KMS-11 (cell line): ENCODE data around the gene L3MBTL1.

Experiments
- H2AFZ ChIP-seq: fragments of 200-600 bp; sonication (generic); 2 replicates; pipeline ENCODE4 v1.6.1; 2016; ENCODE audit warnings: antibody characterized with exemption, mixed run types, low read depth
- H3K27ac ChIP-seq: fragments of 200-600 bp; sonication (generic); 2 replicates; pipeline ENCODE4 v1.6.1; 2016; ENCODE audit warnings: mild to moderate bottlenecking, mixed run types
- H3K27me3 ChIP-seq: fragments of 200-600 bp; sonication (generic); 2 replicates; pipeline ENCODE4 v1.6.1; 2017; ENCODE audit warnings: mild to moderate bottlenecking, low read depth, mixed run types, moderate library complexity; ENCODE audit not compliant: insufficient read depth
- H3K36me3 ChIP-seq: fragments of 200-600 bp; sonication (generic); 2 replicates; pipeline ENCODE4 v1.6.1; 2017; ENCODE audit warnings: mild to moderate bottlenecking, mixed run types; ENCODE audit not compliant: insufficient read depth
- H3K4me1 ChIP-seq: fragments of 200-600 bp; sonication (generic); 2 replicates; pipeline ENCODE4 v1.6.1; 2016; ENCODE audit warnings: mild to moderate bottlenecking, low read depth, mixed run types; ENCODE audit not compliant: poor library complexity, severe bottlenecking
- H3K4me2 ChIP-seq: fragments of 200-600 bp; sonication (generic); 2 replicates; pipeline ENCODE4 v1.7.0; 2016; ENCODE audit warnings: mild to moderate bottlenecking, mixed run types
- H3K4me3 ChIP-seq: fragments of 200-600 bp; sonication (generic); IDR thresholded peaks from 2 replicates; pipeline ENCODE4 v1.6.1; 2017; ENCODE audit warnings: low read depth, low read length, mixed read lengths; ENCODE audit not compliant: insufficient read depth
- H3K79me2 ChIP-seq: fragments of 200-600 bp; sonication (generic); 2 replicates; pipeline ENCODE4 v1.6.1; 2016; ENCODE audit warnings: low read depth, mixed run types; ENCODE audit not compliant: insufficient read depth
- H3K9ac ChIP-seq: fragments of 200-600 bp; sonication (generic); 2 replicates; pipeline ENCODE4 v1.6.1; 2016; ENCODE audit warnings: mild to moderate bottlenecking, mixed run types
- H4K20me1 ChIP-seq: fragments of 200-600 bp; sonication (generic); 2 replicates; pipeline ENCODE4 v1.6.1; 2016; ENCODE audit warnings: mild to moderate bottlenecking, mixed run types; ENCODE audit not compliant: insufficient read depth
- TF ChIP-seq, protein P1 (sequence below): fragments of 200-600 bp; sonication (generic); conservative IDR thresholded peaks from 2 replicates; pipeline ENCODE4 v1.6.1; 2017; ENCODE audit warnings: low read depth, mild to moderate bottlenecking, antibody characterized with exemption, low read length, moderate library complexity, mixed read lengths

Gene L3MBTL1

DNA sequence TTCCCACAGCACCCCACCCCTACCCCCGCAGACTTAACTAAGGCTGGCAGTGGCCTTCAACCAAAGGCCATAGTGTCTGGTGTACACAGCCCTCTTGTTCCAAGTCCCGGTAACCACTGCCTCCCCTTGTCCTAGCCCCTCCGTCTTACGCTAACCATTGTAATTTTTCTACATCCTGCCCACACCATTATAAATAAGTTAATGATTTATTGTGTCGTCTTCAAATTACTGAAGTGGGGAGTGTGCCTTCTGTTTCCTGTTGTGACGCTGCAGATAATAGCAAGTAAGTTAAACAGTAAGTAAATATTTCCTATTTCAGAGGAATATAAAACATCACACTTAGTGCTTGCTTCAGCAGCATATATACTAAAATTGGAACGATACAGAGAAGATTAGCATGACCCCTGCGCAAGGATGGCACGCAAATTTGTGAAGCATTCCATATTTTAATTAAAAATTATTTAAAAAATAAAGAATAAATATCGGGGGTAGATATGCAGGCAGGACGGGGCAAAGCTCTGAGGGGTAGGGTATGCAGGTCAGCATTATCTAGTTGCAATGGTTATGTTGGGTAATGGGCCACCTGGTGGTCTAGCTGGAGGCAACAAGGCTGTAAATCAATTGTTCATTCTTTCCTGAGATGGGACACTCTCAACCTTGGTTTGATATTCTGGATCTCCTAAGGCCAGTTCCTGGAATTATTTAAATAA, 34.7 kb upstream of the L3MBTL1 start:
- H3K4me1 ChIP-seq, result no peaks in the 10 kb centered on the region
- no peak overlapping the region for H3K4me3 ChIP-seq
- no peak overlapping the region for H3K4me2 ChIP-seq
- H2AFZ ChIP-seq, result no peak overlapping the region
- no peak overlapping the region for H3K27ac ChIP-seq
- TF ChIP-seq, protein P1, sequence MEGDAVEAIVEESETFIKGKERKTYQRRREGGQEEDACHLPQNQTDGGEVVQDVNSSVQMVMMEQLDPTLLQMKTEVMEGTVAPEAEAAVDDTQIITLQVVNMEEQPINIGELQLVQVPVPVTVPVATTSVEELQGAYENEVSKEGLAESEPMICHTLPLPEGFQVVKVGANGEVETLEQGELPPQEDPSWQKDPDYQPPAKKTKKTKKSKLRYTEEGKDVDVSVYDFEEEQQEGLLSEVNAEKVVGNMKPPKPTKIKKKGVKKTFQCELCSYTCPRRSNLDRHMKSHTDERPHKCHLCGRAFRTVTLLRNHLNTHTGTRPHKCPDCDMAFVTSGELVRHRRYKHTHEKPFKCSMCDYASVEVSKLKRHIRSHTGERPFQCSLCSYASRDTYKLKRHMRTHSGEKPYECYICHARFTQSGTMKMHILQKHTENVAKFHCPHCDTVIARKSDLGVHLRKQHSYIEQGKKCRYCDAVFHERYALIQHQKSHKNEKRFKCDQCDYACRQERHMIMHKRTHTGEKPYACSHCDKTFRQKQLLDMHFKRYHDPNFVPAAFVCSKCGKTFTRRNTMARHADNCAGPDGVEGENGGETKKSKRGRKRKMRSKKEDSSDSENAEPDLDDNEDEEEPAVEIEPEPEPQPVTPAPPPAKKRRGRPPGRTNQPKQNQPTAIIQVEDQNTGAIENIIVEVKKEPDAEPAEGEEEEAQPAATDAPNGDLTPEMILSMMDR, result no peak
- no peaks in the 10 kb centered on the region for H4K20me1 ChIP-seq
- H3K9ac ChIP-seq, result no peak overlapping the region
- no peaks in the 10 kb centered on the region for H3K36me3 ChIP-seq
- H3K79me2 ChIP-seq, result no peaks in the 10 kb centered on the region
- no peaks in the 10 kb centered on the region for H3K27me3 ChIP-seq

DNA sequence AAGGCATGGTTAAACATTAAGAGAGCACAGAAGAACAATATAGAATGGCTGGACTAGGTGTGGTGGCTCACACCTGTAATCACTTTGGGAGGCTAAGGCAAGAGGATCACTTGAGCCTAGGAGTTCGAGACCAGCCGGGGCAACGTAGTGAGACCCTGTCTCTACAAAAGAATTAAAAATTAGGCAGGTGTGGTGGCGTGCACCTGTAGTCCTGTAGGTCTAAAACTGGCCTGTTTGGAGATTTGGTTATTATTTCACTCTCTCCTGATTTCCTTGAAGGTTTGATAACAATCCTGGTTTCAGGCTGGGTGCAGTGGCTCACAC, 34.2 kb upstream of the L3MBTL1 start:
- Histone ChIP-seq H3K27ac (no peak overlapping the region), H3K36me3 (no peaks in the 10 kb centered on the region), H4K20me1 (no peaks in the 10 kb centered on the region), H3K4me1 (no peaks in the 10 kb centered on the region), H3K27me3 (no peaks in the 10 kb centered on the region), H3K79me2 (no peaks in the 10 kb centered on the region), H3K9ac (no peak overlapping the region), H3K4me3 (no peak overlapping the region), H2AFZ (no peak overlapping the region), H3K4me2 (no peak overlapping the region)
- TF ChIP-seq, protein P1, result no peak

DNA sequence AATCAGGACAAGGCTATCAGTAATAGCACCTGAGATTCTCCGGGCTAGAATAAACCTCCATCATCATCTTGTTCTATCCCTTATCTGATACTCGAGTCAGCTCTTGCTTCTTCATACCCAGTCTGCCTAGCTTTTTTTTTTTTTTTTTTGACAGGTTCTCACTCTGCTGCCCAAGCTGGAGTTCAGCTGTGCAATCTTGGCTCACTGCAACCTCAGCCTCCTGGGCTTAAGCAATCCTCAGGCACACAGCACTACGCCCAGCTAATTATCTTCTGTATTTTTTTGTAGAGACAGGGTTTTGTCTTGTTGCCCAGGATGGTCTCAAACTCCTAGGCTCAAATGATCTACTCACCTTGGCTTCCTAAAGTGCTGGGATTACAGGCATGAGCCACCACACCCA, 30.3 kb upstream of the L3MBTL1 start:
- no peak overlapping the region for H2AFZ ChIP-seq
- H3K27ac ChIP-seq, result no peak overlapping the region
- no peak overlapping the region for H3K4me2 ChIP-seq
- H3K79me2 ChIP-seq, result no peaks in the 10 kb centered on the region
- H3K36me3 ChIP-seq, result no peaks in the 10 kb centered on the region
- H3K4me3 ChIP-seq, result no peak overlapping the region
- TF ChIP-seq, protein P1, result no peak
- no peaks in the 10 kb centered on the region for H3K27me3 ChIP-seq
- no peak overlapping the region for H3K9ac ChIP-seq
- no peaks in the 10 kb centered on the region for H4K20me1 ChIP-seq
- no peaks in the 10 kb centered on the region for H3K4me1 ChIP-seq

DNA sequence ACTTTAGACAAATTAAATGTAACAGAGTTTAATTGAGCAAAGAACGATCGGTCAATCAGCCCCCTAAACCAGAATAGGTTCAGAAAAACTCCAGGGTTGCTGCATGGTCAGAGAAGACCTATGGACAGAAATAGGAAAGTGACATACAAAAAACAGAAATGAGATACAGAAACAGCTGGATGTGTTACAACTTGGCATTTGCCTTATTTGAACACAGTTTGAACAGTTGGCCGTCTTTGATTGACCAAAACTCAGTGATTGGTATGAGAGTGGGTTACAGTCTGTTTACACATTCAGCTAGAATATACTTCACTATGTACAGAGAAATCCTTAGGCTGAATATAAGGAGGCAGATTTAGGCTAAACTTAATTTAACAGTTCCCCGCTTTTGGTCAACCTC, 29.9 kb upstream of the L3MBTL1 start:
- no peaks in the 10 kb centered on the region for H4K20me1 ChIP-seq
- no peaks in the 10 kb centered on the region for H3K36me3 ChIP-seq
- no peak overlapping the region for H3K27ac ChIP-seq
- no peak overlapping the region for H3K4me3 ChIP-seq
- H3K4me1 ChIP-seq, result no peaks in the 10 kb centered on the region
- TF ChIP-seq, protein P1, result no peak
- no peak overlapping the region for H3K9ac ChIP-seq
- H3K27me3 ChIP-seq, result no peaks in the 10 kb centered on the region
- no peaks in the 10 kb centered on the region for H3K79me2 ChIP-seq
- no peak overlapping the region for H3K4me2 ChIP-seq
- no peak overlapping the region for H2AFZ ChIP-seq
